ENCODE measurements around the gene RHEBL1. TPM values are rescaled to one million over a fixed set of nuclear protein-coding genes. Genes with fewer than 3 reads are reported as not detected.

The RHEBL1 gene
- 10 to 100 TPM; 10.8 to 12.9 TPM for total RNA-seq

GRCh38 chr12:49069507-49070346 is at the start of gene RHEBL1:
Gene RHEBL1 (minus strand): TSS chr12:49069979. CDS start chr12:49069785, 194 bp downstream.
- POLR2A ChIA-PET: interaction anchor here (0.6 to 1.5 kb wide), 7 partner anchors 10 to 218 kb away, joined by 3 to 20 read pairs (median 4); partner anchors contain the start of genes DDX23 and TUBA1B
- CTCF ChIA-PET: interaction anchor here (0.6 to 1.5 kb wide), 8 partner anchors 11 to 195 kb away, joined by 3 to 17 read pairs (median 3); partner anchors contain the start of genes FKBP11 and TUBA1C

GRCh38 chr12:49111206-49111605 is 41.4 kb upstream of the RHEBL1 start:
- ChIA-PET CTCF (interaction anchor here (0.6 to 3.1 kb wide), 7 partner anchors 13 to 114 kb away, joined by 3 to 16 read pairs (median 4); no protein-coding TSS in a partner anchor), POLR2A (interaction anchor here (1.0 to 2.3 kb wide), 2 partner anchors 13 to 19 kb away, joined by 4 to 19 read pairs; partner anchors contain the start of gene TUBA1B)

- CTCF ChIA-PET: interaction anchor here (0.6 to 3.1 kb wide), 9 partner anchors 11 to 113 kb away, joined by 3 to 16 read pairs (median 3); no protein-coding TSS in a partner anchor
- POLR2A ChIA-PET: interaction anchor here (1.0 to 2.3 kb wide), 2 partner anchors 14 to 20 kb away, joined by 4 to 19 read pairs; partner anchors contain the start of gene TUBA1B
Observed at GRCh38 chr12:49110464-49111155, 40.8 kb upstream of the RHEBL1 start, which contains the start of gene LMBR1L. Gene LMBR1L (minus strand): TSS chr12:49110847. CDS start chr12:49110555, 292 bp downstream.

GRCh38 chr12:49109641-49110463 is 40.1 kb upstream of the RHEBL1 start:
- ChIA-PET CTCF (interaction anchor here (0.9 to 3.1 kb wide), 7 partner anchors 10 to 54 kb away, joined by 3 to 16 read pairs (median 3); no protein-coding TSS in a partner anchor), POLR2A (interaction anchor here (2.3 kb wide), 1 partner anchor 21 kb away, joined by 19 read pairs; the partner anchor contains the start of gene TUBA1B)

- POLR2A ChIA-PET: interaction anchor here (0.6 kb wide), 1 partner anchor 151 kb away, joined by 5 read pairs; the partner anchor contains the start of gene ARF3
- CTCF ChIA-PET: interaction anchor here (0.9 to 3.1 kb wide), 3 partner anchors 11 to 121 kb away, joined by 3 to 16 read pairs (median 4); no protein-coding TSS in a partner anchor
Observed at GRCh38 chr12:49108958-49109404, 39.2 kb upstream of the RHEBL1 start.

- POLR2A ChIA-PET: no interaction called here
- CTCF ChIA-PET: interaction anchor here (0.7 to 2.7 kb wide), 4 partner anchors 9 to 19 kb away, joined by 3 to 18 read pairs (median 4); no protein-coding TSS in a partner anchor
Observed at GRCh38 chr12:49105504-49106084, 35.8 kb upstream of the RHEBL1 start.

DNA sequence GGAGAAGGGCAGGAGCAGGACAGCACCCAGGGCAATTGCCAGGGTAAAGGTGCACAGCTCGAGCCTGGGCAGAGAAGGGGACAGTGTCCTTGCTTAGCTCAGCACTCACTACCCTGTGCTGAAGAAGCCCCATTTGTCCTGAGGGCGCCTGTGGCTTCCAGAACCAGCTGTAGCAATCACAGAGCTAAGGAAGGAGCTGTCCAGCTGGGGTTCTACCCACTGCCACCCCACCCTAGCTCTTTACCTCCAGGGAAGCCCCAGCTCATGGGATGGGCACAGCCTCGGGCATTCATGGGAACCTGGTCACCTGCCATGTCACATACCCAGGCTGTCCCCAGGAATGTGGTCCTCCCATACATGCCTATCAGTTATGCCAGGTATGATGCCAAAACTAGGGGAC is 35.0 kb upstream of the RHEBL1 start:
- ChIA-PET POLR2A (no interaction called here), CTCF (interaction anchor here (0.8 to 1.7 kb wide), 4 partner anchors 9 to 19 kb away, joined by 3 to 5 read pairs (median 4); no protein-coding TSS in a partner anchor)

- CTCF ChIA-PET: interaction anchor here (1.1 to 9.1 kb wide), 6 partner anchors 10 to 133 kb away, joined by 3 to 70 read pairs (median 4); partner anchors contain the start of gene LMBR1L
- POLR2A ChIA-PET: no interaction called here
Observed at GRCh38 chr12:49100380-49100779, 30.6 kb upstream of the RHEBL1 start.

DNA sequence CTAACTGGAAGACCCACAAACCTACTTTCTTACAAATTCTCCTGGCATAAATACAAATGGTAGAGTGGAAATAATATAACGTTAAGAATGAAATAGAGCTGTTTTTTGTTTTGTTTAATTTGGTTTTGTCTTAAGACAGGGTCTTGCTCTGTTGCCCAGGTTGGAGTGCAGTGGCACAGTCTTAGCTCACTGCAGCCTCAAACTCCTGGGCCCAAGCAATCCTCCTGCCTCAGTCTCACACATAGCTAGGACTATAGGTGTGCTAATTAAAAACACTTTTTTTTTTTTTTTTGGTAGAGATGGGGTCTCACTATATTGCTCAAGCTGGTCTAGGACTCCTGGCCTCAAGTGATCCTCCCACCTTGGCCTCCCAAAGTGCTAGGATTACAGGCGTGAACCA is 28.9 kb upstream of the RHEBL1 start:
- ChIA-PET CTCF (interaction anchor here (0.6 to 9.1 kb wide), 12 partner anchors 10 to 392 kb away, joined by 3 to 70 read pairs (median 6); partner anchors contain the start of genes LMBR1L and RHEBL1), POLR2A (no interaction called here)

GRCh38 chr12:49098035-49098451 is 28.3 kb upstream of the RHEBL1 start:
- POLR2A ChIA-PET: no interaction called here

GRCh38 chr12:49097381-49097780 is 27.6 kb upstream of the RHEBL1 start:
- ChIA-PET CTCF (interaction anchor here (1.3 to 9.1 kb wide), 6 partner anchors 9 to 33 kb away, joined by 6 to 70 read pairs (median 14); partner anchors contain the start of genes LMBR1L and TUBA1B), POLR2A (no interaction called here)

More at GRCh38 chr12:49098035-49098451, 28.3 kb upstream of the RHEBL1 start:
- CTCF ChIA-PET: interaction anchor here (0.6 to 9.1 kb wide), 12 partner anchors 10 to 391 kb away, joined by 3 to 70 read pairs (median 6); partner anchors contain the start of genes LMBR1L, RHEBL1 and TUBA1B

DNA sequence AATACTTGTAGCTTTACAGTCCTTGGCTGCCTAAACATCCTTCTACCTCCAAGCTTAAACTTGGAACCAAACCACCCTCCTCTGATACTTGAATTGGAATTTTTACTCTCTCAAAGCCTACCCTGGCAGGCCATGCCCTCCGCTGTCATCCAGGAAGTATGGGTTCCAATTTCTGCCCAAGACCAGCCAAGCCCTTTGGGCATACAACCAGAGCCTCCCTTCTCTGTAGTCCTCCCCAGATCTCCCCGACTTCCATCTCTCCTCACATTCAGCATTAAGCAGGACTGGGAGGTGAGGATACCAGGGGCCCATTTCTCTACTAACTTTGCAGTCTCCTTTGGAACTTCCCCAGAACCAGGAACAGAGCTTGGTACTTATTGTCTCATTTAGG is 25.2 kb upstream of the RHEBL1 start:
- POLR2A ChIA-PET: interaction anchor here (1.3 kb wide), 1 partner anchor 36 kb away, joined by 3 read pairs; no protein-coding TSS in a partner anchor
- CTCF ChIA-PET: interaction anchor here (0.5 to 9.1 kb wide), 2 partner anchors 30 to 188 kb away, joined by 3 to 70 read pairs; no protein-coding TSS in a partner anchor

- ChIA-PET CTCF (interaction anchor here (0.5 to 9.1 kb wide), 6 partner anchors 10 to 188 kb away, joined by 3 to 70 read pairs (median 5); partner anchors contain the start of gene TUBA1B), POLR2A (interaction anchor here (1.3 kb wide), 1 partner anchor 35 kb away, joined by 3 read pairs; no protein-coding TSS in a partner anchor)
Observed at GRCh38 chr12:49094160-49094974, 24.6 kb upstream of the RHEBL1 start, which contains the start of gene DHH. Gene DHH (minus strand): TSS chr12:49094801. CDS start chr12:49094512, 289 bp downstream.

DNA sequence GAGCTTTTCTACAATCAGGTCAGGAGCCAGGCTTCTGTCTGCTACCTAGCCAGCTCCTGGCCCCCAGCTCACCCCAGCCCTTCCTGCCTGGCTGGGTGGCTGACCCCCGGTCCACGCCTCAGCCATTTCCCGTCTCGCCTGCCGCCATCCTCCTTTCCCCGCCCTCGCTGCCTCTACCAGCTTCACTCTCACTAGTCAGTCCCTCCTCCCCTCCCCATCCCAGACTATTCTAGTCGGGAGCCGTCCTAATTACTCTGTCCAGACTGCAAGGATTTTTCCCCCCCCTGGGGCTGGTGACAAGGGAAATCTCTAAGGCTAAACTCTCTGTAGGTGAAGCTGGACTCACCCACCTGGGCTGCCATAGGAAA is 24.0 kb upstream of the RHEBL1 start:
- CTCF ChIA-PET: interaction anchor here (1.2 to 9.1 kb wide), 5 partner anchors 9 to 37 kb away, joined by 5 to 70 read pairs (median 5); partner anchors contain the start of gene TUBA1B
- POLR2A ChIA-PET: no interaction called here

DNA sequence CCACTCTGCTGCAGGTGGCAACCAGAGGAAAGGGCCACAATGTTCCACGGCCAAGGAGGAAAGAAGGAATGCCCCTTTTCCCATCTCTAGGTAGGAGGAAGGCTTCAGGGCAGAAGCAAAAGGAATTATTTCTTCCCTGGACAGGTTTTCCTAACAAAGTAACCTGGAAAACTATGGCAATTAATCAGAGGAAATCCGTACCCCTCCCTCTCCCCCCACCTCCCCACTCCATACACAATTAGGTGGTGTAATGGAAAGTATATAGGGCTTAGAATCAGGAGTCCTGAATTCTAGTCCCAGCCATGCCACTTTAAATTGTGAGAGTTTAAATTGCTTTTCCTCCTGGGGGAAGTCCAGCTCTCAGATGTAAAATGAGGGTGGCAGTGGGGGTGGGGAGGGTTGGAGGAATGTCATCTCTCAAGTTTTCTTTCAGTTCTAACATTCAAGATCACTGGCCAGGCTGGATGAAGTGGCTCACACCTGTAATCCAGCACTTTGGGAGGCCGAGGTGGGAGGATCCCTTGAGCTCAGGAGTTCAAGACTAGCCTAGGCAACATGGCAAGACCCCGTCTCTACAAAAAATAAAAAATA is 23.1 kb upstream of the RHEBL1 start:
- ChIA-PET CTCF (interaction anchor here (0.6 to 9.1 kb wide), 17 partner anchors 8 to 358 kb away, joined by 3 to 70 read pairs (median 3); partner anchors contain the start of genes DDX23, RHEBL1 and TUBA1B), POLR2A (no interaction called here)

Data from activated CD8-positive, alpha-beta memory T cell treated with anti-CD3 and anti-CD28 coated beads for 36 hours (primary cell).